ENCODE results near the gene CD22.

- TF ChIP-seq CTCF (IDR thresholded peaks at IDR 0.05) (no peak), POLR2A (IDR thresholded peaks at IDR 0.05) (no peak), EP300 (IDR thresholded peaks at IDR 0.05) (no peak)
These were observed 34.1 kb downstream of the CD22 start for GRCh38 chr19:35363001-35363590.

Data from suprapubic skin (tissue), 3 donors.